Tibial artery (tissue), 4 donors: Measurements from ENCODE around the gene TMEM150B.

Experiments used
- DNase-seq, 2 donors: peaks; one replicate each; pipeline ENCODE4 v3.0.0-alpha.2; 2019
- H3K27ac ChIP-seq, 2 donors: fragments of 200-600 bp; sonication (generic) in 1 of 2; 1 replicate in 1 of 2; 2 replicates in 1 of 2; pipeline ENCODE4 v1.5.1; 2018 to 2019; ENCODE audit warnings: mild to moderate bottlenecking in 1 of 2
- H3K27me3 ChIP-seq, 2 donors: fragments of 200-600 bp; sonication (generic) in 1 of 2; one replicate each; pipeline versions ENCODE4 v1.5.1 to v1.6.0; 2016 to 2019
- H3K36me3 ChIP-seq, 3 donors: fragments of 200-600 bp; sonication (generic) in 2 of 3; one replicate each; pipeline ENCODE4 v1.5.1; 2016 to 2019; ENCODE audit warnings: mild to moderate bottlenecking in 2 of 3
- H3K4me1 ChIP-seq, 4 donors: fragments of 200-600 bp; sonication (generic) in 2 of 4; 1 replicate in 3 of 4; 2 replicates in 1 of 4; pipeline ENCODE4 v1.5.1; 2016 to 2019
- H3K4me3 ChIP-seq, 2 donors: fragments of 200-600 bp; sonication (generic) in 1 of 2; 1 replicate in 1 of 2; 2 replicates in 1 of 2; pipeline ENCODE4 v1.5.1; 2018 to 2019; ENCODE audit warnings: mild to moderate bottlenecking in 2 of 2
- H3K9me3 ChIP-seq, 3 donors: fragments of 200-600 bp; sonication (generic) in 1 of 3; one replicate each; pipeline ENCODE4 v1.5.1; 2016 to 2019
- intact Hi-C: fragments of 100-400 bp; cut with DNase I; formaldehyde crosslinking; loops from one replicate; pipeline ENCODE4 v1.15.0; 2023; ENCODE audit warnings: low total_unique reads
- TF ChIP-seq, protein P1 (sequence below), 2 experiments: fragments of 200-600 bp in 1 of 2; fragments of 450-650 bp in 1 of 2; IDR thresholded peaks; one replicate each; pipeline ENCODE4 v1.5.1; 2017 to 2019; ENCODE audit warnings: antibody characterized with exemption in 2 of 2, mild to moderate bottlenecking in 1 of 2, moderate library complexity in 1 of 2

Gene TMEM150B

GRCh38 chr19:55353356-55353802 lies 28.2 kb upstream of the TMEM150B start:
- H3K27me3 ChIP-seq = peaks cover 12 to 85% of the 10 kb centered on the region in 2 donors
- no peak for DNase-seq
- TF ChIP-seq, protein P1, sequence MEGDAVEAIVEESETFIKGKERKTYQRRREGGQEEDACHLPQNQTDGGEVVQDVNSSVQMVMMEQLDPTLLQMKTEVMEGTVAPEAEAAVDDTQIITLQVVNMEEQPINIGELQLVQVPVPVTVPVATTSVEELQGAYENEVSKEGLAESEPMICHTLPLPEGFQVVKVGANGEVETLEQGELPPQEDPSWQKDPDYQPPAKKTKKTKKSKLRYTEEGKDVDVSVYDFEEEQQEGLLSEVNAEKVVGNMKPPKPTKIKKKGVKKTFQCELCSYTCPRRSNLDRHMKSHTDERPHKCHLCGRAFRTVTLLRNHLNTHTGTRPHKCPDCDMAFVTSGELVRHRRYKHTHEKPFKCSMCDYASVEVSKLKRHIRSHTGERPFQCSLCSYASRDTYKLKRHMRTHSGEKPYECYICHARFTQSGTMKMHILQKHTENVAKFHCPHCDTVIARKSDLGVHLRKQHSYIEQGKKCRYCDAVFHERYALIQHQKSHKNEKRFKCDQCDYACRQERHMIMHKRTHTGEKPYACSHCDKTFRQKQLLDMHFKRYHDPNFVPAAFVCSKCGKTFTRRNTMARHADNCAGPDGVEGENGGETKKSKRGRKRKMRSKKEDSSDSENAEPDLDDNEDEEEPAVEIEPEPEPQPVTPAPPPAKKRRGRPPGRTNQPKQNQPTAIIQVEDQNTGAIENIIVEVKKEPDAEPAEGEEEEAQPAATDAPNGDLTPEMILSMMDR (IDR thresholded peaks at IDR 0.05) = no peak
- no peak overlapping the region for H3K27ac ChIP-seq
- H3K4me1 ChIP-seq = peaks cover 0 to 22% (median 18%) of the 10 kb centered on the region in 4 donors
- peak overlapping the region; percentile 22 to 47 for H3K4me3 ChIP-seq
- no peaks in the 10 kb centered on the region for H3K9me3 ChIP-seq
- intact Hi-C loops = no loop called here
- no peaks in the 10 kb centered on the region for H3K36me3 ChIP-seq

GRCh38 chr19:55352549-55353145 lies 27.5 kb upstream of the TMEM150B start:
- no peak overlapping the region for H3K27ac ChIP-seq
- intact Hi-C loops = no loop called here
- H3K4me3 ChIP-seq = no peak overlapping the region
- TF ChIP-seq, protein P1 (IDR thresholded peaks at IDR 0.05) = no peak
- no peak for DNase-seq
- no peaks in the 10 kb centered on the region for H3K9me3 ChIP-seq
- H3K36me3 ChIP-seq = peaks cover 0 to 4% (median 0%) of the 10 kb centered on the region in 3 donors
- peaks cover 0 to 22% (median 18%) of the 10 kb centered on the region in 4 donors for H3K4me1 ChIP-seq
- peaks cover 12 to 82% of the 10 kb centered on the region in 2 donors for H3K27me3 ChIP-seq

GRCh38 chr19:55352040-55352439 lies 26.9 kb upstream of the TMEM150B start:
- H3K4me3 ChIP-seq = no peak overlapping the region
- DNase-seq = no peak
- TF ChIP-seq, protein P1 (IDR thresholded peaks at IDR 0.05) = no peak
- intact Hi-C loops = no loop called here
- peaks cover 12 to 81% of the 10 kb centered on the region in 2 donors for H3K27me3 ChIP-seq
- H3K9me3 ChIP-seq = no peaks in the 10 kb centered on the region
- H3K4me1 ChIP-seq = peaks cover 0 to 22% (median 18%) of the 10 kb centered on the region in 4 donors
- H3K27ac ChIP-seq = no peak overlapping the region
- H3K36me3 ChIP-seq = peaks cover 0 to 10% (median 1%) of the 10 kb centered on the region in 3 donors

DNA sequence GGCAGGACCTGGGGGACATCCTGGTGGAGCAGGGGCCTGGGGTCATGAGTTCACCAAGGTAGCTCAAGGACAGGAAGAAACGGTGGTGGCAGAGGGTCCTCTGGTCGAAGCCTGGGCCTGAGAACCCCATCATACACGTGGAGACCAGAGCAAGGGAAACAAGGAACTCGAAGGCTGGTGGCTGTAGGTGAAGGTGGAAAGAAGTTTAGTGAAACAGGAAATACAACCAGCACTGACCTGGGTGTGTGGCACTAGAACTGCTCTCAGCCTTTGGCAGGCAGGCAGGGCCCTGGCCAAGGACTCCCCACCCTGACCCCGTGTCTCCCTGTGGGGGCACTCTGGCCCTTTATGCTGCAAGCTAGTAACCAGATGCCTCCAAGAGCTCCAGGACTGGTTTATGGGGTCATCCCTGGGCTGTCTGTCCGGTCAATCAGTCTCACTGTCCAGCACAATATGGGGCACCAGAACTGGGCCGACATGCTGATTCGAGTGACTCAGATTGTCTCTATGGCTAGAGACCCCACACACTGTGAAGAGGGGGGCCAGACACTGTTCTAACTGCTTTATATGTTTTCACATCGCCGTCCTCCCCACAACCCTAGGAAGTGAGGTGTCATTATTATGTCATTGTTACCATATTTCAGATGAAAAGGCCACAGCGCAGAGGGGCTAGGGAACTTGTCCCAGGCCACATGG lies 25.6 kb upstream of the TMEM150B start:
- H3K4me3 ChIP-seq = no peak overlapping the region
- peaks cover 0 to 22% (median 18%) of the 10 kb centered on the region in 4 donors for H3K4me1 ChIP-seq
- no peak for DNase-seq
- H3K36me3 ChIP-seq = peaks cover 3 to 20% (median 8%) of the 10 kb centered on the region in 3 donors
- no peak overlapping the region for H3K27ac ChIP-seq
- TF ChIP-seq, protein P1 (IDR thresholded peaks at IDR 0.05) = no peak
- peaks cover 12 to 69% of the 10 kb centered on the region in 2 donors for H3K27me3 ChIP-seq
- no peaks in the 10 kb centered on the region for H3K9me3 ChIP-seq
- intact Hi-C loops = no loop called here

GRCh38 chr19:55348317-55349034 lies 23.3 kb upstream of the TMEM150B start:
- no peak overlapping the region for H3K27ac ChIP-seq
- H3K9me3 ChIP-seq = no peaks in the 10 kb centered on the region
- DNase-seq = no peak
- H3K27me3 ChIP-seq = peaks cover 8 to 46% of the 10 kb centered on the region in 2 donors
- peaks cover 3 to 33% (median 14%) of the 10 kb centered on the region in 3 donors for H3K36me3 ChIP-seq
- peaks cover 0 to 7% (median 6%) of the 10 kb centered on the region in 4 donors for H3K4me1 ChIP-seq
- TF ChIP-seq, protein P1 (IDR thresholded peaks at IDR 0.05) = no peak
- H3K4me3 ChIP-seq = no peak overlapping the region
- intact Hi-C loops = no loop called here
